ENCODE measurements around the gene NAPB.

DNA sequence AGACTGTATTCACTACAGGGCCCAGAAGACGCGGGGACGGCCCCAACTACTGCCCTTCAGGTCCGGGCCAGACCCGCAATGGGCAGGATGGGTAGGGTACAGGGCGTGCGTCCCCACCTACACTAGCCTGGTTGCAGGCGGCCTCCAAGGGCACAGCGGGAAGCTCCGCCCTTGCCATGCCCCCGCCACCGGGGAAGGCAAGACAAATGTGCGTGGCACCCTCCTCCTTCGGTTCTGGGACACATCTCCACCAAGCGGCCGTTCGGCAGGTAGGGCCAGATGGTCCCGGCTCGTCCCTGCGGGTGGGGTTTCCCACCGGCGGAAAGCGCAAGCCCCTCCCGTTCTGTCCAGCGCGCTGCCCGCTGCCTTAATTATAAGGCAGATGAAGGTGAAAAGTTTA, 65.1 kb downstream of the NAPB start:
- TF ChIP-seq, protein P1, sequence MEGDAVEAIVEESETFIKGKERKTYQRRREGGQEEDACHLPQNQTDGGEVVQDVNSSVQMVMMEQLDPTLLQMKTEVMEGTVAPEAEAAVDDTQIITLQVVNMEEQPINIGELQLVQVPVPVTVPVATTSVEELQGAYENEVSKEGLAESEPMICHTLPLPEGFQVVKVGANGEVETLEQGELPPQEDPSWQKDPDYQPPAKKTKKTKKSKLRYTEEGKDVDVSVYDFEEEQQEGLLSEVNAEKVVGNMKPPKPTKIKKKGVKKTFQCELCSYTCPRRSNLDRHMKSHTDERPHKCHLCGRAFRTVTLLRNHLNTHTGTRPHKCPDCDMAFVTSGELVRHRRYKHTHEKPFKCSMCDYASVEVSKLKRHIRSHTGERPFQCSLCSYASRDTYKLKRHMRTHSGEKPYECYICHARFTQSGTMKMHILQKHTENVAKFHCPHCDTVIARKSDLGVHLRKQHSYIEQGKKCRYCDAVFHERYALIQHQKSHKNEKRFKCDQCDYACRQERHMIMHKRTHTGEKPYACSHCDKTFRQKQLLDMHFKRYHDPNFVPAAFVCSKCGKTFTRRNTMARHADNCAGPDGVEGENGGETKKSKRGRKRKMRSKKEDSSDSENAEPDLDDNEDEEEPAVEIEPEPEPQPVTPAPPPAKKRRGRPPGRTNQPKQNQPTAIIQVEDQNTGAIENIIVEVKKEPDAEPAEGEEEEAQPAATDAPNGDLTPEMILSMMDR (IDR thresholded peaks at IDR 0.05) = no peak
- TF ChIP-seq POLR2A (IDR thresholded peaks at IDR 0.05) (no peak), EP300 (IDR thresholded peaks at IDR 0.05; ENCODE audit: low read depth) (no peak)

Measured in transverse colon (tissue), 3 donors.